ENCODE data around the gene SYT4.
"Not testable (repeated sequence)": the region's sequence is repeated elsewhere in the genome, so short reads cannot be mapped to it uniquely, and the experiment has no call there.

Gene SYT4

GRCh38 chr18:43277164-43277600, at the start of gene SYT4:
SYT4 (minus strand) TSS chr18:43277490; CDS start chr18:43277281, 209 bp downstream.
- DNase-seq (ENCODE audit: low spot score): no peak

GRCh38 chr18:43322132-43322531, 44.8 kb upstream of the SYT4 start:
- DNase-seq (ENCODE audit: low spot score): no peak

GRCh38 chr18:43314941-43315340, 37.7 kb upstream of the SYT4 start:
- no peak for DNase-seq (ENCODE audit: low spot score)

- DNase-seq (ENCODE audit: low spot score): no peak
These were observed 35.6 kb upstream of the SYT4 start for GRCh38 chr18:43312891-43313290.

- DNase-seq (ENCODE audit: low spot score): no peak
These were observed 32.9 kb upstream of the SYT4 start for GRCh38 chr18:43310239-43310638.

- DNase-seq (ENCODE audit: low spot score): no peak
These were observed 26.1 kb upstream of the SYT4 start for GRCh38 chr18:43303376-43303775.

- not testable (repeated sequence) for DNase-seq (ENCODE audit: low spot score)
These were observed 8.9 kb upstream of the SYT4 start for GRCh38 chr18:43286187-43286586.

GRCh38 chr18:43283299-43283698, 6.0 kb upstream of the SYT4 start:
- no peak for DNase-seq (ENCODE audit: low spot score)

- no peak for DNase-seq (ENCODE audit: low spot score)
These were observed 1.9 kb upstream of the SYT4 start for GRCh38 chr18:43279015-43279744.

GRCh38 chr18:43278355-43278754, 1.1 kb upstream of the SYT4 start:
- no peak for DNase-seq (ENCODE audit: low spot score)

GRCh38 chr18:43276491-43276890, 799 bp downstream of the SYT4 start:
- no peak for DNase-seq (ENCODE audit: low spot score)

GRCh38 chr18:43275546-43275945, 1.7 kb downstream of the SYT4 start:
- DNase-seq (ENCODE audit: low spot score): no peak

GRCh38 chr18:43274526-43274925, 2.8 kb downstream of the SYT4 start:
- DNase-seq (ENCODE audit: low spot score): no peak

GRCh38 chr18:43271593-43272432, 5.5 kb downstream of the SYT4 start:
- DNase-seq (ENCODE audit: low spot score): no peak

- DNase-seq (ENCODE audit: low spot score): no peak
These were observed 9.5 kb downstream of the SYT4 start for GRCh38 chr18:43267818-43268217.

- no peak for DNase-seq (ENCODE audit: low spot score)
These were observed 11.8 kb downstream of the SYT4 start for GRCh38 chr18:43265465-43265864.

GRCh38 chr18:43248610-43249249, 28.6 kb downstream of the SYT4 start:
- no peak for DNase-seq (ENCODE audit: low spot score)

- DNase-seq (ENCODE audit: low spot score): no peak
These were observed 29.3 kb downstream of the SYT4 start for GRCh38 chr18:43247944-43248343.

- DNase-seq (ENCODE audit: low spot score): no peak
These were observed 38.9 kb downstream of the SYT4 start for GRCh38 chr18:43238429-43238828.

- no peak for DNase-seq (ENCODE audit: low spot score)
These were observed 40.4 kb downstream of the SYT4 start for GRCh38 chr18:43236921-43237320.

- DNase-seq (ENCODE audit: low spot score): no peak
These were observed 42.4 kb downstream of the SYT4 start for GRCh38 chr18:43234889-43235288.

- DNase-seq (ENCODE audit: low spot score): no peak
These were observed 54.8 kb downstream of the SYT4 start for GRCh38 chr18:43222501-43222900.

- DNase-seq (ENCODE audit: low spot score): no peak
These were observed 56.6 kb downstream of the SYT4 start for GRCh38 chr18:43220691-43221090.
